Stomach (tissue), 4 donors: ENCODE measurements around the gene ZNF175.

Experiments used
- CTCF ChIP-seq, 7 experiments: fragments of 450-650 bp in 4 of 7; fragments of 200-600 bp in 3 of 7; sonication (generic) in 3 of 7; IDR thresholded peaks; one replicate each; pipeline ENCODE4 v1.5.1; 2016 to 2019; ENCODE audit warnings: antibody characterized with exemption in 7 of 7, control low read depth in 2 of 7, mild to moderate bottlenecking in 1 of 7
- EP300 ChIP-seq: sonication (generic); formaldehyde crosslinking; IDR thresholded peaks from one replicate; pipeline ENCODE4 v1.6.1; 2017; ENCODE audit warnings: antibody characterized with exemption
- POLR2A ChIP-seq, 4 donors: fragments of 450-650 bp; IDR thresholded peaks; one replicate each; pipeline ENCODE4 v1.6.1; 2016; ENCODE audit warnings: antibody characterized with exemption in 4 of 4, control low read depth in 2 of 4, mild to moderate bottlenecking in 1 of 4, moderate library complexity in 1 of 4
- POLR2AphosphoS5 ChIP-seq, 3 donors: sonication (generic); formaldehyde crosslinking; IDR thresholded peaks; one replicate each; pipeline ENCODE4 v1.6.1; 2016; ENCODE audit warnings: antibody characterized with exemption in 3 of 3

GRCh38 chr19:51598159-51598915 lies 27.3 kb downstream of the ZNF175 start:
- TF ChIP-seq CTCF (IDR thresholded peaks at IDR 0.05), result no peak
- TF ChIP-seq POLR2A (IDR thresholded peaks at IDR 0.05), result no peak
- TF ChIP-seq POLR2AphosphoS5 (IDR thresholded peaks at IDR 0.05), result no peak
- TF ChIP-seq EP300, result no peak
